HG02840 (cell line): ENCODE measurements around the gene LRIG3.
"Not testable (repeated sequence)": the region's sequence is repeated elsewhere in the genome, so short reads cannot be mapped to it uniquely, and the experiment has no call there.

Experiments
- ATAC-seq: cut with Tn5 transposase; IDR thresholded peaks from one replicate; pipeline ENCODE4 v1.9.1; 2021; ENCODE audit warnings: mild to moderate bottlenecking, moderate library complexity, moderate number of reproducible peaks; ENCODE audit not compliant: unreplicated experiment, low FRiP score

The LRIG3 gene

GRCh38 chr12:58914457-58914856 is 5.8 kb downstream of the LRIG3 start:
- no peak for ATAC-seq

GRCh38 chr12:58907391-58907790 is 12.9 kb downstream of the LRIG3 start:
- no peak for ATAC-seq

GRCh38 chr12:58906917-58907316 is 13.4 kb downstream of the LRIG3 start:
- no peak for ATAC-seq

- no peak for ATAC-seq
Observed at GRCh38 chr12:58905422-58905821, 14.9 kb downstream of the LRIG3 start.

GRCh38 chr12:58902726-58903125 is 17.6 kb downstream of the LRIG3 start:
- ATAC-seq: not testable (repeated sequence)

- ATAC-seq: no peak
Observed at GRCh38 chr12:58901664-58902063, 18.6 kb downstream of the LRIG3 start.

GRCh38 chr12:58897969-58898368 is 22.3 kb downstream of the LRIG3 start:
- ATAC-seq: no peak

GRCh38 chr12:58896278-58896677 is 24.0 kb downstream of the LRIG3 start:
- no peak for ATAC-seq

- ATAC-seq: no peak
Observed at GRCh38 chr12:58895053-58895452, 25.3 kb downstream of the LRIG3 start.

- no peak for ATAC-seq
Observed at GRCh38 chr12:58894040-58894439, 26.3 kb downstream of the LRIG3 start.

GRCh38 chr12:58893495-58893894 is 26.8 kb downstream of the LRIG3 start:
- ATAC-seq: no peak

GRCh38 chr12:58889557-58889956 is 30.7 kb downstream of the LRIG3 start:
- no peak for ATAC-seq

GRCh38 chr12:58888131-58888783 is 32.0 kb downstream of the LRIG3 start:
- ATAC-seq: no peak

GRCh38 chr12:58887068-58887467 is 33.2 kb downstream of the LRIG3 start:
- ATAC-seq: no peak

- no peak for ATAC-seq
Observed at GRCh38 chr12:58886474-58886873, 33.8 kb downstream of the LRIG3 start.

- ATAC-seq: no peak
Observed at GRCh38 chr12:58884916-58885315, 35.4 kb downstream of the LRIG3 start.

GRCh38 chr12:58883576-58884334 is 36.5 kb downstream of the LRIG3 start:
- no peak for ATAC-seq

GRCh38 chr12:58882826-58883225 is 37.5 kb downstream of the LRIG3 start:
- no peak for ATAC-seq

GRCh38 chr12:58881816-58882215 is 38.5 kb downstream of the LRIG3 start:
- no peak for ATAC-seq

GRCh38 chr12:58880639-58881038 is 39.7 kb downstream of the LRIG3 start:
- ATAC-seq: no peak

- no peak for ATAC-seq
Observed at GRCh38 chr12:58877243-58877743, 43.0 kb downstream of the LRIG3 start.

GRCh38 chr12:58873496-58873895 is 46.8 kb downstream of the LRIG3 start:
- no peak for ATAC-seq
